H9 (cell line): Measurements from ENCODE around the gene RAI1. TPM values are rescaled to one million over a fixed set of nuclear protein-coding genes. Genes with fewer than 3 reads are reported as not detected.

Experiments used
- DNase-seq: peaks from one replicate; pipeline ENCODE4 v3.0.0-alpha.2; 2017
- H2AFZ ChIP-seq: one replicate; pipeline ENCODE4 v1.6.1; 2013; ENCODE audit warnings: mild to moderate bottlenecking, low read length, control low read depth, moderate library complexity
- H2AK5ac ChIP-seq: 2 replicates; pipeline ENCODE4 v1.6.1; 2013; ENCODE audit warnings: low read length, control low read depth, mixed read lengths; ENCODE audit not compliant: insufficient read length
- H2BK120ac ChIP-seq: one replicate; pipeline ENCODE4 v1.6.1; 2013; ENCODE audit warnings: low read depth, mild to moderate bottlenecking, low read length, control low read depth, inconsistent platforms; ENCODE audit not compliant: poor library complexity, severe bottlenecking
- H2BK12ac ChIP-seq: 2 replicates; pipeline ENCODE4 v1.6.1; 2013; ENCODE audit warnings: low read length, control low read depth, mixed read lengths, low read depth; ENCODE audit not compliant: insufficient read length
- H2BK15ac ChIP-seq: 2 replicates; pipeline ENCODE4 v1.6.1; 2013; ENCODE audit warnings: low read depth, low read length, control low read depth
- H2BK20ac ChIP-seq: one replicate; pipeline ENCODE4 v1.6.1; 2013; ENCODE audit warnings: low read depth, mild to moderate bottlenecking, low read length, control low read depth, inconsistent platforms; ENCODE audit not compliant: poor library complexity, severe bottlenecking
- H2BK5ac ChIP-seq: 2 replicates; pipeline ENCODE4 v1.6.1; 2013; ENCODE audit warnings: low read length, control low read depth, mixed read lengths; ENCODE audit not compliant: insufficient read length
- H3K14ac ChIP-seq: 2 replicates; pipeline ENCODE4 v1.6.1; 2013; ENCODE audit warnings: low read length, control low read depth; ENCODE audit not compliant: insufficient read depth
- H3K18ac ChIP-seq: 2 replicates; pipeline ENCODE4 v1.6.1; 2013; ENCODE audit warnings: low read depth, mild to moderate bottlenecking, mixed read lengths, low read length, control low read depth; ENCODE audit not compliant: insufficient read length
- H3K23ac ChIP-seq: 2 replicates; pipeline ENCODE4 v1.6.1; 2013; ENCODE audit warnings: low read length, control low read depth, mixed read lengths, low read depth; ENCODE audit not compliant: insufficient read length
- H3K23me2 ChIP-seq: 2 replicates; pipeline ENCODE4 v1.6.1; 2013; ENCODE audit warnings: low read depth, mild to moderate bottlenecking, mixed read lengths, low read length, control low read depth; ENCODE audit not compliant: insufficient read length, poor library complexity, severe bottlenecking
- H3K27ac ChIP-seq: 2 replicates; pipeline ENCODE4 v1.5.1; 2013; ENCODE audit warnings: low read length, control low read depth, mixed read lengths, low read depth; ENCODE audit not compliant: insufficient read length
- H3K27me3 ChIP-seq: 2 replicates; pipeline ENCODE4 v1.6.1; 2013; ENCODE audit warnings: low read length, control low read depth, inconsistent platforms; ENCODE audit not compliant: insufficient read depth
- H3K4ac ChIP-seq: 2 replicates; pipeline ENCODE4 v1.6.1; 2013; ENCODE audit warnings: low read depth, mild to moderate bottlenecking, control low read depth, inconsistent platforms, low read length, moderate library complexity
- H3K4me1 ChIP-seq: 2 replicates; pipeline ENCODE4 v1.6.1; 2013; ENCODE audit warnings: low read length, control low read depth, inconsistent platforms; ENCODE audit not compliant: insufficient read depth
- H3K4me2 ChIP-seq: 2 replicates; pipeline ENCODE4 v1.6.1; 2013; ENCODE audit warnings: low read length, control low read depth, mixed read lengths; ENCODE audit not compliant: insufficient read length, insufficient read depth
- H3K56ac ChIP-seq: 2 replicates; pipeline ENCODE4 v1.6.1; 2013; ENCODE audit warnings: low read depth, mild to moderate bottlenecking, mixed read lengths, low read length, control low read depth; ENCODE audit not compliant: insufficient read length
- H3K79me1 ChIP-seq: 2 replicates; pipeline ENCODE4 v1.6.1; 2013; ENCODE audit warnings: low read depth, mild to moderate bottlenecking, moderate library complexity, low read length, control low read depth, inconsistent platforms; ENCODE audit not compliant: insufficient read depth, poor library complexity, severe bottlenecking
- H3K79me2 ChIP-seq: 2 replicates; pipeline ENCODE4 v1.6.1; 2013; ENCODE audit warnings: low read length, control low read depth, inconsistent platforms; ENCODE audit not compliant: insufficient read depth
- H3K9ac ChIP-seq: 2 replicates; pipeline ENCODE4 v1.6.1; 2013; ENCODE audit warnings: low read length, control low read depth, mixed read lengths; ENCODE audit not compliant: insufficient read length; ENCODE audit errors: extremely low read depth
- H3K9me3 ChIP-seq: one replicate; pipeline ENCODE4 v1.6.1; 2013; ENCODE audit warnings: low read depth, low read length, inconsistent platforms; ENCODE audit not compliant: control insufficient read depth
- H3T11ph ChIP-seq: one replicate; pipeline ENCODE4 v1.6.1; 2013; ENCODE audit warnings: mild to moderate bottlenecking, low read length, control low read depth, inconsistent platforms
- H4K20me1 ChIP-seq: one replicate; pipeline ENCODE4 v1.6.1; 2013; ENCODE audit not compliant: control insufficient read depth, insufficient read length, insufficient read depth
- H4K5ac ChIP-seq: 2 replicates; pipeline ENCODE4 v1.6.1; 2013; ENCODE audit warnings: low read depth, mild to moderate bottlenecking, mixed read lengths, low read length, control low read depth; ENCODE audit not compliant: insufficient read length
- H4K8ac ChIP-seq: replicated peaks from 2 replicates; pipeline ENCODE4 v1.6.1; 2013; ENCODE audit warnings: low read length, control low read depth, mixed read lengths, low read depth; ENCODE audit not compliant: insufficient read length
- H4K91ac ChIP-seq: 2 replicates; pipeline ENCODE4 v1.6.1; 2013; ENCODE audit warnings: low read depth, mild to moderate bottlenecking, moderate library complexity, mixed read lengths, low read length, control low read depth; ENCODE audit not compliant: insufficient read length
- H3K27ac Mint-ChIP-seq, 3 experiments: 2 replicates in 2 of 3; 3 replicates in 1 of 3; pipeline ENCODE4 v1.8.0; 2020 to 2021; ENCODE audit warnings: mixed read lengths in 3 of 3, mild to moderate bottlenecking in 1 of 3, moderate library complexity in 1 of 3
- H3K27me3 Mint-ChIP-seq: 2 replicates; pipeline ENCODE4 v1.8.0; 2021; ENCODE audit warnings: low read depth, mild to moderate bottlenecking, moderate library complexity, mixed read lengths
- H3K36me3 Mint-ChIP-seq, 3 experiments: 2 replicates in 2 of 3; 3 replicates in 1 of 3; pipeline ENCODE4 v1.8.0; 2020 to 2021; ENCODE audit warnings: low read depth in 3 of 3, mixed read lengths in 3 of 3; ENCODE audit not compliant: insufficient read depth in 1 of 3
- H3K4me1 Mint-ChIP-seq, 2 experiments: 2 replicates each; pipeline ENCODE4 v1.8.0; 2020; ENCODE audit warnings: mixed read lengths in 2 of 2
- H3K4me3 Mint-ChIP-seq, 2 experiments: 2 replicates in 1 of 2; 3 replicates in 1 of 2; pipeline ENCODE4 v1.8.0; 2020 to 2021; ENCODE audit warnings: mild to moderate bottlenecking in 2 of 2, mixed read lengths in 2 of 2, moderate library complexity in 1 of 2
- H3K9me3 Mint-ChIP-seq, 2 experiments: 2 replicates in 1 of 2; 3 replicates in 1 of 2; pipeline ENCODE4 v1.8.0; 2020; ENCODE audit warnings: mild to moderate bottlenecking in 2 of 2, mixed read lengths in 2 of 2, moderate library complexity in 1 of 2
- WGBS: extraction: QIAGEN DNeasy Blood & Tissue Kit; methylation state at CpG from one replicate; pipeline ENCODE4 v1.1.7; 2013; ENCODE audit warnings: missing lambda C conversion rate, low lambda C conversion rate, mixed read lengths; ENCODE audit not compliant: insufficient read length; ENCODE audit errors: extremely low coverage; 5-methylcytosine and 5-hydroxymethylcytosine counted together
- total RNA-seq: library from RNA; stranded (reverse); gene quantifications from 2 replicates; pipeline ENCODE4 v1.2.1, GENCODE V29; 2021
- TF ChIP-seq, protein P1 (sequence below): fragments of 200-600 bp; sonication (generic); conservative IDR thresholded peaks from 3 replicates; pipeline ENCODE4 v1.8.0; 2021; ENCODE audit warnings: antibody characterized with exemption, mild to moderate bottlenecking

Gene RAI1
- total RNA-seq, 1 experiment from 2014 or later = 1.5 TPM

GRCh38 chr17:17751489-17752088 lies 70.3 kb downstream of the RAI1 start:
- Mint-ChIP-seq H3K27me3 (no peaks in the 10 kb centered on the region; the same call in none of the 2 replicates), H3K27ac (peak overlapping the region in 2 of 3 experiments; percentile 14 to 95; a peak in 4 of 7 replicates), H3K9me3 (no peaks in the 10 kb centered on the region), H3K36me3 (peaks cover 0 to 2% (median 0%) of the 10 kb centered on the region in 3 experiments; a peak in 2 of 7 replicates), H3K4me3 (peak overlapping the region in 1 of 2 experiments; percentile 19; a peak in 4 of 5 replicates), H3K4me1 (peaks cover 38 to 42% of the 10 kb centered on the region in 2 experiments)
- Histone ChIP-seq H3K56ac (no peak overlapping the region), H3K18ac (no peak overlapping the region), H2BK5ac (no peak overlapping the region), H4K20me1 (no peaks in the 10 kb centered on the region), H3K79me1 (no peaks in the 10 kb centered on the region), H3K14ac (no peak overlapping the region), H3K9me3 (no peaks in the 10 kb centered on the region), H3K23ac (no peak overlapping the region), H3K79me2 (no peaks in the 10 kb centered on the region), H2BK15ac (no peak overlapping the region), H3K23me2 (no peaks in the 10 kb centered on the region), H3K4ac (no peak overlapping the region), H3T11ph (no peak overlapping the region), H3K4me2 (no peak overlapping the region), H4K5ac (no peak overlapping the region), H4K8ac (no peak overlapping the region), H3K27ac (no peak overlapping the region), H3K9ac (no peak overlapping the region), H2BK20ac (no peak overlapping the region), H2BK12ac (no peak overlapping the region), H2AK5ac (no peak overlapping the region), H2BK120ac (no peak overlapping the region), H3K27me3 (no peaks in the 10 kb centered on the region), H4K91ac (no peak overlapping the region), H3K4me1 (peaks cover 11% of the 10 kb centered on the region), H2AFZ (no peak overlapping the region)
- TF ChIP-seq, protein P1, sequence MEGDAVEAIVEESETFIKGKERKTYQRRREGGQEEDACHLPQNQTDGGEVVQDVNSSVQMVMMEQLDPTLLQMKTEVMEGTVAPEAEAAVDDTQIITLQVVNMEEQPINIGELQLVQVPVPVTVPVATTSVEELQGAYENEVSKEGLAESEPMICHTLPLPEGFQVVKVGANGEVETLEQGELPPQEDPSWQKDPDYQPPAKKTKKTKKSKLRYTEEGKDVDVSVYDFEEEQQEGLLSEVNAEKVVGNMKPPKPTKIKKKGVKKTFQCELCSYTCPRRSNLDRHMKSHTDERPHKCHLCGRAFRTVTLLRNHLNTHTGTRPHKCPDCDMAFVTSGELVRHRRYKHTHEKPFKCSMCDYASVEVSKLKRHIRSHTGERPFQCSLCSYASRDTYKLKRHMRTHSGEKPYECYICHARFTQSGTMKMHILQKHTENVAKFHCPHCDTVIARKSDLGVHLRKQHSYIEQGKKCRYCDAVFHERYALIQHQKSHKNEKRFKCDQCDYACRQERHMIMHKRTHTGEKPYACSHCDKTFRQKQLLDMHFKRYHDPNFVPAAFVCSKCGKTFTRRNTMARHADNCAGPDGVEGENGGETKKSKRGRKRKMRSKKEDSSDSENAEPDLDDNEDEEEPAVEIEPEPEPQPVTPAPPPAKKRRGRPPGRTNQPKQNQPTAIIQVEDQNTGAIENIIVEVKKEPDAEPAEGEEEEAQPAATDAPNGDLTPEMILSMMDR = no peak
- DNase-seq = no peak
- no CpG with 5 or more reads among the region's 17 CpGs for WGBS
